Esophagus squamous epithelium (tissue), 5 donors: ENCODE measurements around the gene IFI6. TPM values are rescaled to one million over a fixed set of nuclear protein-coding genes. Genes with fewer than 3 reads are reported as not detected.
A peak's percentile ranks its signal among the peaks of the same experiment; 100 is the strongest.
"Not testable (repeated sequence)": the region's sequence is repeated elsewhere in the genome, so short reads cannot be mapped to it uniquely, and the experiment has no call there.

ENCODE experiments used
- DNase-seq: peaks from one replicate; lab custom pipeline; 2025; lab: John Stamatoyannopoulos, UW
- H3K27ac ChIP-seq, 4 donors: fragments of 200-600 bp; sonication (generic); one replicate each; pipeline ENCODE4 v1.5.1; 2016 to 2019; ENCODE audit warnings: mild to moderate bottlenecking in 1 of 4
- H3K27me3 ChIP-seq, 4 donors: fragments of 200-600 bp; sonication (generic); 1 replicate in 3 of 4; 2 replicates in 1 of 4; pipeline versions ENCODE4 v1.5.1 to v1.6.0; 2017 to 2021; ENCODE audit warnings: antibody characterized with exemption in 1 of 4
- H3K36me3 ChIP-seq, 3 donors: fragments of 200-600 bp; sonication (generic); one replicate each; pipeline ENCODE4 v1.5.1; 2016 to 2019
- H3K4me1 ChIP-seq, 3 donors: fragments of 200-600 bp; sonication (generic); one replicate each; pipeline ENCODE4 v1.5.1; 2017 to 2019
- H3K4me3 ChIP-seq, 4 donors: fragments of 200-600 bp; sonication (generic); 1 replicate in 3 of 4; 2 replicates in 1 of 4; pipeline ENCODE4 v1.5.1; 2016 to 2019; ENCODE audit warnings: mild to moderate bottlenecking in 2 of 4, moderate library complexity in 1 of 4
- H3K9me3 ChIP-seq, 3 donors: fragments of 200-600 bp; sonication (generic); one replicate each; pipeline ENCODE4 v1.5.1; 2016 to 2019
- CTCF ChIP-seq, 6 experiments: fragments of 450-650 bp in 4 of 6; fragments of 200-600 bp in 2 of 6; sonication (generic) in 2 of 6; IDR thresholded peaks; one replicate each; pipeline ENCODE4 v1.5.1; 2016 to 2019; ENCODE audit warnings: antibody characterized with exemption in 6 of 6, mild to moderate bottlenecking in 4 of 6, moderate library complexity in 4 of 6
- POLR2A ChIP-seq, 4 donors: fragments of 450-650 bp; IDR thresholded peaks; one replicate each; pipeline ENCODE4 v1.6.1; 2017; ENCODE audit warnings: antibody characterized with exemption in 4 of 4, mild to moderate bottlenecking in 4 of 4, moderate library complexity in 3 of 4
- WGBS, 2 donors: methylation state at CpG; one replicate each; pipeline ENCODE4 v1.1.5; 2018; 5-methylcytosine and 5-hydroxymethylcytosine counted together
- intact Hi-C: fragments of 100-400 bp; cut with DNase I; formaldehyde crosslinking; loops from one replicate; pipeline ENCODE4 v1.15.0; 2022
- total RNA-seq, 4 donors: library from RNA; depleted of rRNA; stranded (reverse); fragments of >200 nt; gene quantifications; one replicate each; pipeline ENCODE4 v1.1.0, GENCODE V29; 2016
- donor health status: DM: yes; HTN: yes; CAD: no.

Gene IFI6
- total RNA-seq, 4 donors from 2014 or later, result 4.0 to 194 (median 13.6) TPM

DNA sequence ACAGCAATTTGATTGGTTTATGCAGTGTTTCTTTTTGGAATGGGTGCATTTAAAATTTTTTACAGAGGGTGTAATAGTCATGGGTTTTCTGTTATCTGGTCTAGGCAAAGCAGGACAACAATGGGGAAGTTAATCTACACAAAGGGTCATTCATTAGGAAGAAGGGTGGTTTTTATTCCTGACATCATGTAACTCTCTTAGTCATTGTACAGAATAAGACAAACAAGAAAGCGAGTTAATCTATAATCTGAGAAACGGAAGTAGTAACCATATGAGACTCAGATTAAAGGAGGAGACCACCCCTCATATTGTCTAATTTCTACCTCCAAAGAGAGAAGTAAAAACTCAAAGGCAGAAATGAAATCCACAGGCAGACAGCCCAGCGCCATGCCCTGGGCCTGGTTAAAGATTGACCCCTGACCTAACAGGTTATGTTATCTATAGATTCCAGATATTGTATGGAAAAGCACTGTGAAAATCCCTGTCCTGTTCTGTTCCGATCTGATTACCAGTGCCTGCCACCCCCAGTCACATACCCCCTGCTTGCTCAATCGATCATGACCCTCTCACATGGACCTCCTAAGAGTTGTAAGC, 10.5 kb upstream of the IFI6 start:
- H3K36me3 ChIP-seq, result no peaks in the 10 kb centered on the region
- peaks cover 0 to 13% (median 0%) of the 10 kb centered on the region in 3 donors for H3K4me1 ChIP-seq
- H3K27me3 ChIP-seq, result no peaks in the 10 kb centered on the region
- no peak for DNase-seq
- no peak overlapping the region for H3K4me3 ChIP-seq
- intact Hi-C loops, result no loop called here
- H3K9me3 ChIP-seq, result peaks cover 0 to 29% (median 19%) of the 10 kb centered on the region in 3 donors
- 86 to 88% methylated on average over 5 of the region's 5 CpGs for WGBS, 2 donors
- no peak overlapping the region for H3K27ac ChIP-seq
- TF ChIP-seq POLR2A (IDR thresholded peaks at IDR 0.05) (no peak), CTCF (IDR thresholded peaks at IDR 0.05) (no peak)

GRCh38 chr1:27681580-27681979, 9.6 kb upstream of the IFI6 start:
- H3K4me1 ChIP-seq, H3K27ac ChIP-seq: not testable (repeated sequence)
- WGBS, 2 donors, result 92 to 99% methylated on average over 3 to 4 of the region's 4 CpGs

GRCh38 chr1:27680225-27680791, 8.3 kb upstream of the IFI6 start:
- H3K27ac ChIP-seq, intact Hi-C loops, H3K27me3 ChIP-seq, DNase-seq, H3K4me1 ChIP-seq, H3K4me3 ChIP-seq, H3K36me3 ChIP-seq: not testable (repeated sequence)
- peaks cover 0 to 29% (median 19%) of the 10 kb centered on the region in 3 donors for H3K9me3 ChIP-seq
- WGBS, 2 donors, result 100% methylated on average over 2 of the region's 2 CpGs; no CpG with 5 or more reads in 1 of the 2 donors

More at GRCh38 chr1:27681580-27681979, 9.6 kb upstream of the IFI6 start:
- H3K4me3 ChIP-seq, H3K36me3 ChIP-seq, DNase-seq, intact Hi-C loops, H3K27me3 ChIP-seq: not testable (repeated sequence)
- peaks cover 0 to 29% (median 19%) of the 10 kb centered on the region in 3 donors for H3K9me3 ChIP-seq

DNA sequence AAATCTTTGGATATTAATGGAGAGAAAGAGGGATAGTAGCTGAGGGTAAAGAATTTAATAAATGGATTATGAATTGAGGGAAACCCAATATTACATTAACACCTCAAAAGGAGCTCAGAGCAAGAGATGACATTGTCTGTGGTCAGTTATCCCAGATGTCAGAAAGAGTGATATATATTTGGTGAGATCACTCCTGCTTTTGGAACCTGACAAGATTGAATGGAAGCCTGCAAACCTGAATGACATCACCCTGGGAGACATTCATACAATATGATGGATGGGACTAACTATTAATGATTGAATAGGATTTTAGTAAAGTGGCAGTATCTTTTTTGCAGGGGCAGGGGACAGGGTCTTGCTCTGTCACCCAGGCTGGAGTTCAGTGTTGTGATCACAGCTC, 6.8 kb upstream of the IFI6 start:
- DNase-seq, result no peak
- H3K27ac ChIP-seq, result no peak overlapping the region
- intact Hi-C loops, result no loop called here
- TF ChIP-seq POLR2A (IDR thresholded peaks at IDR 0.05) (no peak), CTCF (IDR thresholded peaks at IDR 0.05) (no peak)
- H3K4me1 ChIP-seq, result no peaks in the 10 kb centered on the region
- no peak overlapping the region for H3K4me3 ChIP-seq
- H3K9me3 ChIP-seq, result peaks cover 0 to 29% (median 19%) of the 10 kb centered on the region in 3 donors
- no peaks in the 10 kb centered on the region for H3K27me3 ChIP-seq
- H3K36me3 ChIP-seq, result no peaks in the 10 kb centered on the region

GRCh38 chr1:27676410-27676809, 4.4 kb upstream of the IFI6 start:
- TF ChIP-seq CTCF (IDR thresholded peaks at IDR 0.05) (no peak), POLR2A (IDR thresholded peaks at IDR 0.05) (no peak)
- no peak overlapping the region for H3K27ac ChIP-seq
- 100% methylated on average over 1 of the region's 1 CpG for WGBS, 2 donors
- H3K36me3 ChIP-seq, result no peaks in the 10 kb centered on the region
- peaks cover 0 to 18% (median 12%) of the 10 kb centered on the region in 3 donors for H3K9me3 ChIP-seq
- intact Hi-C loops, result no loop called here
- no peak for DNase-seq
- H3K27me3 ChIP-seq, result no peaks in the 10 kb centered on the region
- peaks cover 0 to 16% (median 12%) of the 10 kb centered on the region in 3 donors for H3K4me1 ChIP-seq
- no peak overlapping the region for H3K4me3 ChIP-seq

DNA sequence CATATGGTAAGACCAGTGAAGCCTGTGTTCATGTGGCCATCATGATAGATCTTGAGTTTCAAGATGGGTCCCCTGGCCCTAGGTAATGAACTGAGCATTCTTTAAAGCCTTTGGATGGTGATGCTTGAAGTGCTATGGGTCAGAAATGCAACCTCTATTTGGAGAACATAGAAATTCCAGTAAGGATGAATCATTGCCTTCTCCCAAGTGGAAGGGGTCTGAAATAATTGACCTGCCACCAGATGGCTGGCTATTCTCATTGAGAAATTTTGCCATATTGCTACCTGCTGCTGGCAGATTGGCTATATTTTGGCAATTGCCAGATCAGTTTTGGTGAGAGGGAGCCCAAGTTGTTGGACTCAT, 739 bp upstream of the IFI6 start:
- Histone ChIP-seq H3K4me3 (peak overlapping the region in 2 of 4 donors; percentile 50 to 61), H3K27ac (peak overlapping the region; percentile 58 to 88 (median 88)), H3K27me3 (no peaks in the 10 kb centered on the region), H3K9me3 (no peaks in the 10 kb centered on the region), H3K4me1 (peaks cover 0 to 44% (median 28%) of the 10 kb centered on the region in 3 donors), H3K36me3 (no peaks in the 10 kb centered on the region)
- intact Hi-C loops, result no loop called here
- DNase-seq, result no peak
- TF ChIP-seq POLR2A (IDR thresholded peaks at IDR 0.05) (no peak), CTCF (IDR thresholded peaks at IDR 0.05) (no peak)
